Osteocyte (in vitro differentiated cells): ENCODE measurements around the gene RALGPS1. TPM values are rescaled to one million over a fixed set of nuclear protein-coding genes. Genes with fewer than 3 reads are reported as not detected.

ENCODE experiments used
- DNase-seq: peaks from one replicate; pipeline ENCODE4 v3.0.0; 2021; ENCODE audit warnings: mixed read lengths; ENCODE audit not compliant: unreplicated experiment; ENCODE audit errors: extremely low spot score
- H3K27ac Mint-ChIP-seq: one replicate; pipeline ENCODE4 v1.8.0; 2021; ENCODE audit warnings: mild to moderate bottlenecking, mixed read lengths; ENCODE audit not compliant: unreplicated experiment
- H3K27me3 Mint-ChIP-seq: one replicate; pipeline ENCODE4 v1.8.0; 2021; ENCODE audit warnings: mixed read lengths; ENCODE audit not compliant: unreplicated experiment
- H3K36me3 Mint-ChIP-seq: one replicate; pipeline ENCODE4 v1.8.0; 2021; ENCODE audit warnings: mixed read lengths; ENCODE audit not compliant: unreplicated experiment
- H3K4me1 Mint-ChIP-seq: one replicate; pipeline ENCODE4 v1.8.0; 2021; ENCODE audit warnings: mixed read lengths; ENCODE audit not compliant: unreplicated experiment
- H3K4me3 Mint-ChIP-seq: one replicate; pipeline ENCODE4 v1.8.0; 2021; ENCODE audit warnings: mild to moderate bottlenecking, moderate library complexity, mixed read lengths; ENCODE audit not compliant: unreplicated experiment
- H3K9me3 Mint-ChIP-seq: one replicate; pipeline ENCODE4 v1.8.0; 2021; ENCODE audit warnings: mixed read lengths; ENCODE audit not compliant: unreplicated experiment
- CTCF ChIP-seq: fragments of 200-600 bp; sonication (generic); IDR thresholded peaks from 2 replicates; pipeline ENCODE4 v1.5.0; 2021; ENCODE audit warnings: antibody characterized with exemption, mild to moderate bottlenecking, moderate library complexity
- total RNA-seq: library from RNA; stranded (reverse); gene quantifications from 2 replicates; pipeline ENCODE4 v1.2.1, GENCODE V29; 2021

RALGPS1 gene
- total RNA-seq, 1 donor from 2014 or later: 9.9 TPM

GRCh38 chr9:126989847-126990842 is 75.6 kb downstream of the RALGPS1 start:
- DNase-seq: no peak
- Mint-ChIP-seq H3K27me3 (peaks cover 7% of the 10 kb centered on the region), H3K4me1 (peaks cover 7% of the 10 kb centered on the region), H3K36me3 (peaks cover 13% of the 10 kb centered on the region), H3K27ac (no peak overlapping the region), H3K4me3 (no peak overlapping the region), H3K9me3 (peaks cover 15% of the 10 kb centered on the region)
- TF ChIP-seq CTCF: no peak

- H3K27me3 Mint-ChIP-seq: peaks cover 7% of the 10 kb centered on the region
- no peak for DNase-seq
- H3K9me3 Mint-ChIP-seq: peaks cover 15% of the 10 kb centered on the region
- peaks cover 3% of the 10 kb centered on the region for H3K4me1 Mint-ChIP-seq
- no peak overlapping the region for H3K27ac Mint-ChIP-seq
- H3K4me3 Mint-ChIP-seq: no peak overlapping the region
- peaks cover 13% of the 10 kb centered on the region for H3K36me3 Mint-ChIP-seq
- TF ChIP-seq CTCF: no peak
Observed at GRCh38 chr9:126991183-126991582, 76.6 kb downstream of the RALGPS1 start.

GRCh38 chr9:126992427-126992826 is 77.8 kb downstream of the RALGPS1 start:
- no peak overlapping the region for H3K27ac Mint-ChIP-seq
- H3K4me3 Mint-ChIP-seq: no peak overlapping the region
- H3K36me3 Mint-ChIP-seq: peaks cover 13% of the 10 kb centered on the region
- H3K27me3 Mint-ChIP-seq: peaks cover 7% of the 10 kb centered on the region
- DNase-seq: no peak
- H3K9me3 Mint-ChIP-seq: peaks cover 16% of the 10 kb centered on the region
- TF ChIP-seq CTCF: no peak
- peaks cover 3% of the 10 kb centered on the region for H3K4me1 Mint-ChIP-seq

- no peak for DNase-seq
- peaks cover under 1% of the 10 kb centered on the region for H3K36me3 Mint-ChIP-seq
- no peak for TF ChIP-seq CTCF
- peaks cover 4% of the 10 kb centered on the region for H3K9me3 Mint-ChIP-seq
- H3K27me3 Mint-ChIP-seq: peaks cover 3% of the 10 kb centered on the region
- H3K4me1 Mint-ChIP-seq: no peaks in the 10 kb centered on the region
- no peak overlapping the region for H3K4me3 Mint-ChIP-seq
- H3K27ac Mint-ChIP-seq: no peak overlapping the region
Observed at GRCh38 chr9:126999315-127000068, 84.9 kb downstream of the RALGPS1 start.
